Prostate gland (tissue), 2 donors: Measurements from ENCODE around the gene CPS1.

ENCODE experiments used
- CTCF ChIP-seq, 4 experiments: fragments of 200-600 bp in 2 of 4; fragments of 450-650 bp in 2 of 4; sonication (generic) in 2 of 4; IDR thresholded peaks; 1 replicate in 3 of 4; 2 replicates in 1 of 4; pipeline ENCODE4 v1.5.1; 2016 to 2019; ENCODE audit warnings: antibody characterized with exemption in 4 of 4, mild to moderate bottlenecking in 2 of 4, moderate library complexity in 2 of 4
- POLR2A ChIP-seq: fragments of 450-650 bp; IDR thresholded peaks from one replicate; pipeline ENCODE4 v1.6.1; 2016; ENCODE audit warnings: antibody characterized with exemption, mild to moderate bottlenecking

- TF ChIP-seq CTCF (IDR thresholded peaks at IDR 0.05) (no peak), POLR2A (no peak)
Measured at GRCh38 chr2:210524533-210524932, 31.9 kb upstream of the CPS1 start.
